Loucy (cell line): ENCODE results near the gene AGO4.
"Not testable (repeated sequence)": the region's sequence is repeated elsewhere in the genome, so short reads cannot be mapped to it uniquely, and the experiment has no call there.

Source experiments
- EZH2phosphoT487 ChIP-seq: fragments of 200-600 bp; IDR thresholded peaks from 2 replicates; pipeline ENCODE4 v1.6.1; 2018; ENCODE audit warnings: antibody characterized with exemption, mild to moderate bottlenecking, moderate library complexity, borderline replicate concordance
- TF ChIP-seq, protein P1 (sequence below): fragments of 200-600 bp; sonication (generic); conservative IDR thresholded peaks from 2 replicates; pipeline ENCODE4 v1.5.1; 2014; ENCODE audit warnings: mild to moderate bottlenecking, antibody characterized with exemption, low read length

DNA sequence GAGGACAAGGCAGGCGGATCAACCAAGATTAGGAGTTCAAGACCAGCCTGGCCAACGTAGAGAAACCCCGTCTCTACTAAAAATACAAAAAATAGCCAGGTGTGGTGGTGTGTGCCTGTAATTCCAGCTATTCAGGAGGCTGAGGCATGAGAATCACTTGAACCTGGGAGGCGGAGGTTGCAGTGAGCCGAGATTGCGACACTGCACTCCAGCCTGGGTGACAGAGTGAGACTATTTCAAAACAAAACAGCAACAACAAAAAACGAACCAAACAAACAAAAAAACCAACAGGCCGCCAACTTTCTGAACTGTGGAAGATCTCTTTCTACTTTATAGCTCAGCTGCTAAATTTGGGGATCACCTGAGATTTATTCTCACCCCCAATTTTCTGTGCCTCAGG, 23.5 kb upstream of the AGO4 start:
- TF ChIP-seq, protein P1, sequence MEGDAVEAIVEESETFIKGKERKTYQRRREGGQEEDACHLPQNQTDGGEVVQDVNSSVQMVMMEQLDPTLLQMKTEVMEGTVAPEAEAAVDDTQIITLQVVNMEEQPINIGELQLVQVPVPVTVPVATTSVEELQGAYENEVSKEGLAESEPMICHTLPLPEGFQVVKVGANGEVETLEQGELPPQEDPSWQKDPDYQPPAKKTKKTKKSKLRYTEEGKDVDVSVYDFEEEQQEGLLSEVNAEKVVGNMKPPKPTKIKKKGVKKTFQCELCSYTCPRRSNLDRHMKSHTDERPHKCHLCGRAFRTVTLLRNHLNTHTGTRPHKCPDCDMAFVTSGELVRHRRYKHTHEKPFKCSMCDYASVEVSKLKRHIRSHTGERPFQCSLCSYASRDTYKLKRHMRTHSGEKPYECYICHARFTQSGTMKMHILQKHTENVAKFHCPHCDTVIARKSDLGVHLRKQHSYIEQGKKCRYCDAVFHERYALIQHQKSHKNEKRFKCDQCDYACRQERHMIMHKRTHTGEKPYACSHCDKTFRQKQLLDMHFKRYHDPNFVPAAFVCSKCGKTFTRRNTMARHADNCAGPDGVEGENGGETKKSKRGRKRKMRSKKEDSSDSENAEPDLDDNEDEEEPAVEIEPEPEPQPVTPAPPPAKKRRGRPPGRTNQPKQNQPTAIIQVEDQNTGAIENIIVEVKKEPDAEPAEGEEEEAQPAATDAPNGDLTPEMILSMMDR: not testable (repeated sequence)
- TF ChIP-seq EZH2phosphoT487: not testable (repeated sequence)
